ENCODE data around the gene SMIM24.

- no peak for TF ChIP-seq TARDBP (IDR thresholded peaks at IDR 0.05)
- TF ChIP-seq HMGN3 (IDR thresholded peaks at IDR 0.05; ENCODE audit: borderline replicate concordance, extremely low read depth, insufficient read length, low read depth, low read length) = no peak
- TF ChIP-seq, protein P1, sequence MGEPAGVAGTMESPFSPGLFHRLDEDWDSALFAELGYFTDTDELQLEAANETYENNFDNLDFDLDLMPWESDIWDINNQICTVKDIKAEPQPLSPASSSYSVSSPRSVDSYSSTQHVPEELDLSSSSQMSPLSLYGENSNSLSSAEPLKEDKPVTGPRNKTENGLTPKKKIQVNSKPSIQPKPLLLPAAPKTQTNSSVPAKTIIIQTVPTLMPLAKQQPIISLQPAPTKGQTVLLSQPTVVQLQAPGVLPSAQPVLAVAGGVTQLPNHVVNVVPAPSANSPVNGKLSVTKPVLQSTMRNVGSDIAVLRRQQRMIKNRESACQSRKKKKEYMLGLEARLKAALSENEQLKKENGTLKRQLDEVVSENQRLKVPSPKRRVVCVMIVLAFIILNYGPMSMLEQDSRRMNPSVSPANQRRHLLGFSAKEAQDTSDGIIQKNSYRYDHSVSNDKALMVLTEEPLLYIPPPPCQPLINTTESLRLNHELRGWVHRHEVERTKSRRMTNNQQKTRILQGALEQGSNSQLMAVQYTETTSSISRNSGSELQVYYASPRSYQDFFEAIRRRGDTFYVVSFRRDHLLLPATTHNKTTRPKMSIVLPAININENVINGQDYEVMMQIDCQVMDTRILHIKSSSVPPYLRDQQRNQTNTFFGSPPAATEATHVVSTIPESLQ (CRISPR knock-in tag; IDR thresholded peaks at IDR 0.05) = no peak
- no peak for TF ChIP-seq ZHX1 (conservative IDR thresholded peaks at IDR 0.05; ENCODE audit: low read length)
- TF ChIP-seq, protein P2, sequence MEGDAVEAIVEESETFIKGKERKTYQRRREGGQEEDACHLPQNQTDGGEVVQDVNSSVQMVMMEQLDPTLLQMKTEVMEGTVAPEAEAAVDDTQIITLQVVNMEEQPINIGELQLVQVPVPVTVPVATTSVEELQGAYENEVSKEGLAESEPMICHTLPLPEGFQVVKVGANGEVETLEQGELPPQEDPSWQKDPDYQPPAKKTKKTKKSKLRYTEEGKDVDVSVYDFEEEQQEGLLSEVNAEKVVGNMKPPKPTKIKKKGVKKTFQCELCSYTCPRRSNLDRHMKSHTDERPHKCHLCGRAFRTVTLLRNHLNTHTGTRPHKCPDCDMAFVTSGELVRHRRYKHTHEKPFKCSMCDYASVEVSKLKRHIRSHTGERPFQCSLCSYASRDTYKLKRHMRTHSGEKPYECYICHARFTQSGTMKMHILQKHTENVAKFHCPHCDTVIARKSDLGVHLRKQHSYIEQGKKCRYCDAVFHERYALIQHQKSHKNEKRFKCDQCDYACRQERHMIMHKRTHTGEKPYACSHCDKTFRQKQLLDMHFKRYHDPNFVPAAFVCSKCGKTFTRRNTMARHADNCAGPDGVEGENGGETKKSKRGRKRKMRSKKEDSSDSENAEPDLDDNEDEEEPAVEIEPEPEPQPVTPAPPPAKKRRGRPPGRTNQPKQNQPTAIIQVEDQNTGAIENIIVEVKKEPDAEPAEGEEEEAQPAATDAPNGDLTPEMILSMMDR (IDR thresholded peaks at IDR 0.05 in 2 of 3, conservative IDR thresholded peaks at IDR 0.05 in 1 of 3; ENCODE audit: insufficient read depth in 2 of 3, low read depth in 1 of 3, low read length in 3 of 3) = no peak
- TF ChIP-seq CHD1 (IDR thresholded peaks at IDR 0.05; ENCODE audit: low read length) = no peak
- TF ChIP-seq RCOR1 (IDR thresholded peaks at IDR 0.05; ENCODE audit: borderline replicate concordance in 1 of 2, low read depth in 2 of 2, low read length in 2 of 2) = no peak
- TF ChIP-seq CREBBP (IDR thresholded peaks at IDR 0.05; ENCODE audit: low read depth, low read length) = no peak
- TF ChIP-seq NR3C1 (CRISPR knock-in tag; IDR thresholded peaks at IDR 0.05) = no peak
- TF ChIP-seq, protein P3, sequence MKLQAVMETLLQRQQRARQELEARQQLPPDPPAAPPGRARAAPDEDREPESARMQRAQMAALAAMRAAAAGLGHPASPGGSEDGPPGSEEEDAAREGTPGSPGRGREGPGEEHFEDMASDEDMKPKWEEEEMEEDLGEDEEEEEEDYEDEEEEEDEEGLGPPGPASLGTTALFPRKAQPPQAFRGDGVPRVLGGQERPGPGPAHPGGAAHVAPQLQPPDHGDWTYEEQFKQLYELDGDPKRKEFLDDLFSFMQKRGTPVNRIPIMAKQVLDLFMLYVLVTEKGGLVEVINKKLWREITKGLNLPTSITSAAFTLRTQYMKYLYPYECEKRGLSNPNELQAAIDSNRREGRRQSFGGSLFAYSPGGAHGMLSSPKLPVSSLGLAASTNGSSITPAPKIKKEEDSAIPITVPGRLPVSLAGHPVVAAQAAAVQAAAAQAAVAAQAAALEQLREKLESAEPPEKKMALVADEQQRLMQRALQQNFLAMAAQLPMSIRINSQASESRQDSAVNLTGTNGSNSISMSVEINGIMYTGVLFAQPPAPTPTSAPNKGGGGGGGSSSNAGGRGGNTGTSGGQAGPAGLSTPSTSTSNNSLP (IDR thresholded peaks at IDR 0.05; ENCODE audit: borderline replicate concordance, low read depth, low read length) = no peak
- TF ChIP-seq POLR2AphosphoS5 (IDR thresholded peaks at IDR 0.05; ENCODE audit: control insufficient read depth, insufficient read depth, low read depth, low read length) = no peak
Observed at GRCh38 chr19:3522421-3523360, 42.4 kb upstream of the SMIM24 start.
